Panc1 (cell line): Measurements from ENCODE around the gene KRT13. TPM values are rescaled to one million over a fixed set of nuclear protein-coding genes. Genes with fewer than 3 reads are reported as not detected.

Experiments used
- ATAC-seq: fragments of 200-7000 bp; cut with Tn5 transposase; 2 replicates; pipeline ENCODE4 v1.9.1; 2020; ENCODE audit warnings: mild to moderate bottlenecking, moderate library complexity
- BruUV-seq: library from RNA; stranded (reverse); fragments of 400-500 nt; replicated peaks from 2 replicates; lab custom pipeline; 2021; lab: Mats Ljungman, UMichigan
- CTCF ChIA-PET: fragments of 300-600 bp; sonication (Branson Sonifier 250); formaldehyde crosslinking; loops from one replicate; lab custom pipeline; 2022; ENCODE audit warnings: antibody characterized with exemption; lab: Charles Lee
- POLR2A ChIA-PET: fragments of 300-600 bp; sonication (Branson Sonifier 250); formaldehyde crosslinking; loops from one replicate; lab custom pipeline; 2022; ENCODE audit warnings: antibody characterized with exemption; lab: Charles Lee
- DNase-seq: peaks from one replicate; pipeline ENCODE4 v3.0.0-alpha.2; 2010; ENCODE audit warnings: low read depth, low spot score
- H3K27ac ChIP-seq: 2 replicates; pipeline ENCODE4 v1.5.1; 2011; ENCODE audit warnings: mild to moderate bottlenecking, low read length, inconsistent platforms
- H3K27me3 ChIP-seq: fragments of 200-500 bp; sonication (Bioruptor generic); 2 replicates; pipeline ENCODE4 v1.6.0; 2014; ENCODE audit warnings: low read length, inconsistent platforms; ENCODE audit not compliant: control insufficient read depth, insufficient read depth
- H3K36me3 ChIP-seq: fragments of 200-500 bp; sonication (Bioruptor generic); 2 replicates; pipeline ENCODE4 v1.5.1; 2014; ENCODE audit warnings: inconsistent platforms, mild to moderate bottlenecking, low read length, moderate library complexity; ENCODE audit not compliant: control insufficient read depth, insufficient read depth
- H3K4me1 ChIP-seq: 2 replicates; pipeline ENCODE4 v1.5.1; 2011; ENCODE audit warnings: inconsistent platforms, mild to moderate bottlenecking, low read length, moderate library complexity; ENCODE audit not compliant: control insufficient read depth, insufficient read depth
- H3K4me3 ChIP-seq, 2 experiments: 2 replicates each; pipeline ENCODE4 v1.5.1; 2011 to 2012; ENCODE audit warnings: low read depth in 2 of 2, low read length in 2 of 2, mild to moderate bottlenecking in 2 of 2, inconsistent platforms in 1 of 2, moderate library complexity in 1 of 2
- H3K9me3 ChIP-seq: fragments of 200-500 bp; sonication (Bioruptor generic); 2 replicates; pipeline ENCODE4 v1.5.1; 2014; ENCODE audit warnings: low read depth, mild to moderate bottlenecking, inconsistent platforms, low read length, moderate library complexity; ENCODE audit not compliant: control insufficient read depth, insufficient read depth
- POLR2AphosphoS5 ChIP-seq: IDR thresholded peaks from 2 replicates; pipeline ENCODE4 v1.6.1; 2012; ENCODE audit warnings: mild to moderate bottlenecking, low read depth, low read length, moderate library complexity
- SIN3A ChIP-seq: IDR thresholded peaks from 2 replicates; pipeline ENCODE4 v1.6.1; 2012; ENCODE audit warnings: low read depth, mild to moderate bottlenecking, low read length, moderate library complexity, borderline replicate concordance; ENCODE audit not compliant: insufficient read depth
- TCF7L2 ChIP-seq: IDR thresholded peaks from 2 replicates; pipeline ENCODE4 v1.6.1; 2011; ENCODE audit warnings: mild to moderate bottlenecking, low read depth, low read length, inconsistent platforms
- in situ Hi-C: cut with HindIII; loops from 2 replicates; pipeline ENCODE4 v1.10.0; 2016; ENCODE audit warnings: low sequenced_read_pairs, low pct_unique_long_range_greater_than_20kb
- intact Hi-C: fragments of 100-400 bp; cut with micrococcal nuclease; formaldehyde crosslinking; loops from one replicate; pipeline ENCODE4 v1.10.0; 2022; ENCODE audit not compliant: unreplicated experiment
- total RNA-seq: library from RNA; stranded (reverse); gene quantifications from one replicate; pipeline ENCODE4 v1.2.1, GENCODE V29; 2021; ENCODE audit not compliant: unreplicated experiment
- TF ChIP-seq, protein P1 (sequence below), 2 experiments: IDR thresholded peaks; 2 replicates each; pipeline ENCODE4 v1.6.1; 2011 to 2012; ENCODE audit warnings: low read depth in 2 of 2, control low read depth in 1 of 2, low read length in 1 of 2, mild to moderate bottlenecking in 1 of 2, moderate library complexity in 1 of 2; ENCODE audit not compliant: insufficient read depth in 1 of 2
- TF ChIP-seq, protein P2 (sequence below): fragments of 450-650 bp; IDR thresholded peaks from 2 replicates; pipeline ENCODE4 v1.5.1; 2017; ENCODE audit warnings: mild to moderate bottlenecking

The KRT13 gene
- total RNA-seq, 1 experiment from 2014 or later, result 0.36 TPM

DNA sequence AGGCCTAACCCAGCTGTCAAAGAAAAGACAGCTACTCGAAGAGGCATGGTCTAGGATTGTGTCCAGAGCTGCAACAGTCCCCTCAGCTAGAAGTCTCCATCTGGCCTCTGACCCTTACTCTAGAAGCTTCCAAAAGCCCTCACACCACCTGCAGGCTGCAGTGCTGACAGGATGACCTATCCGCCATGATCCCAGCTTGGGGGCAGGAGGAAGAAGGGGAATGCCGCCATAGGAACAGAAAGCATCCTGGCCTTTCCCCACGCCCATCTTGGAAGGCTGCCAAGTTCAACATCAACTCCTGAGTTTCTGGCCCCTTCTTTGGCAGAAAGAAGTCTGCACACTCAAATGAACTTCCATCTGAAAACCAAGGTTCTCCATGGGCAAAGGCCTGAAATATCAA lies 12.6 kb downstream of the KRT13 start:
- TF ChIP-seq, protein P1, sequence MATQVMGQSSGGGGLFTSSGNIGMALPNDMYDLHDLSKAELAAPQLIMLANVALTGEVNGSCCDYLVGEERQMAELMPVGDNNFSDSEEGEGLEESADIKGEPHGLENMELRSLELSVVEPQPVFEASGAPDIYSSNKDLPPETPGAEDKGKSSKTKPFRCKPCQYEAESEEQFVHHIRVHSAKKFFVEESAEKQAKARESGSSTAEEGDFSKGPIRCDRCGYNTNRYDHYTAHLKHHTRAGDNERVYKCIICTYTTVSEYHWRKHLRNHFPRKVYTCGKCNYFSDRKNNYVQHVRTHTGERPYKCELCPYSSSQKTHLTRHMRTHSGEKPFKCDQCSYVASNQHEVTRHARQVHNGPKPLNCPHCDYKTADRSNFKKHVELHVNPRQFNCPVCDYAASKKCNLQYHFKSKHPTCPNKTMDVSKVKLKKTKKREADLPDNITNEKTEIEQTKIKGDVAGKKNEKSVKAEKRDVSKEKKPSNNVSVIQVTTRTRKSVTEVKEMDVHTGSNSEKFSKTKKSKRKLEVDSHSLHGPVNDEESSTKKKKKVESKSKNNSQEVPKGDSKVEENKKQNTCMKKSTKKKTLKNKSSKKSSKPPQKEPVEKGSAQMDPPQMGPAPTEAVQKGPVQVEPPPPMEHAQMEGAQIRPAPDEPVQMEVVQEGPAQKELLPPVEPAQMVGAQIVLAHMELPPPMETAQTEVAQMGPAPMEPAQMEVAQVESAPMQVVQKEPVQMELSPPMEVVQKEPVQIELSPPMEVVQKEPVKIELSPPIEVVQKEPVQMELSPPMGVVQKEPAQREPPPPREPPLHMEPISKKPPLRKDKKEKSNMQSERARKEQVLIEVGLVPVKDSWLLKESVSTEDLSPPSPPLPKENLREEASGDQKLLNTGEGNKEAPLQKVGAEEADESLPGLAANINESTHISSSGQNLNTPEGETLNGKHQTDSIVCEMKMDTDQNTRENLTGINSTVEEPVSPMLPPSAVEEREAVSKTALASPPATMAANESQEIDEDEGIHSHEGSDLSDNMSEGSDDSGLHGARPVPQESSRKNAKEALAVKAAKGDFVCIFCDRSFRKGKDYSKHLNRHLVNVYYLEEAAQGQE (IDR thresholded peaks at IDR 0.05; ENCODE audit: insufficient read depth in 1 of 2, low read depth in 2 of 2, low read length in 1 of 2), result no peak
- TF ChIP-seq TCF7L2 (no peak), POLR2AphosphoS5 (no peak), SIN3A (no peak)
- TF ChIP-seq, protein P2, sequence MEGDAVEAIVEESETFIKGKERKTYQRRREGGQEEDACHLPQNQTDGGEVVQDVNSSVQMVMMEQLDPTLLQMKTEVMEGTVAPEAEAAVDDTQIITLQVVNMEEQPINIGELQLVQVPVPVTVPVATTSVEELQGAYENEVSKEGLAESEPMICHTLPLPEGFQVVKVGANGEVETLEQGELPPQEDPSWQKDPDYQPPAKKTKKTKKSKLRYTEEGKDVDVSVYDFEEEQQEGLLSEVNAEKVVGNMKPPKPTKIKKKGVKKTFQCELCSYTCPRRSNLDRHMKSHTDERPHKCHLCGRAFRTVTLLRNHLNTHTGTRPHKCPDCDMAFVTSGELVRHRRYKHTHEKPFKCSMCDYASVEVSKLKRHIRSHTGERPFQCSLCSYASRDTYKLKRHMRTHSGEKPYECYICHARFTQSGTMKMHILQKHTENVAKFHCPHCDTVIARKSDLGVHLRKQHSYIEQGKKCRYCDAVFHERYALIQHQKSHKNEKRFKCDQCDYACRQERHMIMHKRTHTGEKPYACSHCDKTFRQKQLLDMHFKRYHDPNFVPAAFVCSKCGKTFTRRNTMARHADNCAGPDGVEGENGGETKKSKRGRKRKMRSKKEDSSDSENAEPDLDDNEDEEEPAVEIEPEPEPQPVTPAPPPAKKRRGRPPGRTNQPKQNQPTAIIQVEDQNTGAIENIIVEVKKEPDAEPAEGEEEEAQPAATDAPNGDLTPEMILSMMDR, result no peak
- intact Hi-C loops, result no loop called here
- Histone ChIP-seq H3K4me3 (no peak overlapping the region), H3K4me1 (peaks cover 30% of the 10 kb centered on the region), H3K27ac (peak overlapping the region; percentile 5; the same call in 1 of the 2 replicates), H3K27me3 (no peaks in the 10 kb centered on the region), H3K9me3 (no peaks in the 10 kb centered on the region), H3K36me3 (no peaks in the 10 kb centered on the region)
- DNase-seq (no peak), ATAC-seq (no peak)
- in situ Hi-C loops, result no loop called here
- CTCF ChIA-PET, result no interaction called here
- BruUV-seq, result no TSS peak
- POLR2A ChIA-PET, result no interaction called here

DNA sequence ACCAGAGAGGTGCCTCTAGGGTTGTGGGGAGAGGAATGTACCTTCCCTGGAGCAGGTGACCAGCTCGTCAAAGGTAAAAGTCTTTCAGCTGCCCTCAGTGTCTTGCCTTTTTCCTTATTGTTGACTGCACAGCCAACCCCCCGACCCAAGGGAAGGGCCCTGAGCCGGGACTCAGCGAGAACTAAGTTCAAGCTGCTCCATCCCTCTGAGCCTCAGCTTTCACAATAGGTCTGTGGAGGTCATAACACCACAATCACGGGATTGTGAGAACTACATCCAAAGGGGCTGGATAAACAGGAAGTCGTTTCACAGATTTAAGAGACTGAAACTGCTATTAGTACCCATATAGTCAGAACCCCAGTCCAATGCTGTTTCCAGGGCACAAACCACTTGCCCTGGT lies 13.1 kb downstream of the KRT13 start:
- Histone ChIP-seq H3K36me3 (no peaks in the 10 kb centered on the region), H3K4me3 (no peak overlapping the region), H3K27ac (peak overlapping the region; percentile 50; the same call in 1 of the 2 replicates), H3K9me3 (no peaks in the 10 kb centered on the region), H3K27me3 (no peaks in the 10 kb centered on the region), H3K4me1 (peaks cover 29% of the 10 kb centered on the region)
- ATAC-seq, result no peak
- TF ChIP-seq, protein P1 (IDR thresholded peaks at IDR 0.05; ENCODE audit: insufficient read depth in 1 of 2, low read depth in 2 of 2, low read length in 1 of 2), result no peak
- TF ChIP-seq TCF7L2 (no peak), SIN3A (no peak), POLR2AphosphoS5 (no peak)
- TF ChIP-seq, protein P2, result no peak
- DNase-seq, result no peak
- intact Hi-C loops (no loop called here), in situ Hi-C loops (no loop called here)
- POLR2A ChIA-PET, result no interaction called here
- CTCF ChIA-PET, result interaction anchor here (0.5 kb wide), 1 partner anchor 34 kb away, joined by 4 read pairs; no protein-coding TSS in a partner anchor
- no TSS peak for BruUV-seq
